Left colon (tissue), 2 donors: Measurements from ENCODE around the gene NCAM2. TPM values are rescaled to one million over a fixed set of nuclear protein-coding genes. Genes with fewer than 3 reads are reported as not detected.
A peak's percentile ranks its signal among the peaks of the same experiment; 100 is the strongest.

Experiments used
- ATAC-seq: fragments of 200-7000 bp; cut with Tn5 transposase; one replicate; pipeline ENCODE4 v1.9.1; 2020; ENCODE audit warnings: mild to moderate bottlenecking, moderate library complexity
- DNase-seq, 2 donors: peaks; one replicate each; pipeline ENCODE4 v3.0.0-alpha.2; 2020
- intact Hi-C, 2 donors: fragments of 100-400 bp; cut with DNase I in 1 of 2; cut with micrococcal nuclease in 1 of 2; formaldehyde crosslinking; loops; one replicate each; pipeline versions ENCODE4 v1.11.2 to v1.14.0; 2022; cut with DNase I, micrococcal nuclease
- long read RNA-seq: library from polyadenylated mRNA; unstranded; transcript quantifications from one replicate; pipeline ENCODE4 v2.0.0, GENCODE V29; 2021
- total RNA-seq, 2 donors: library from RNA; stranded (reverse); fragmentation: NEBNext Ultra II Directional; extraction: Animal tissue kit (Norgen Biotek cat#: 25700); gene quantifications; one replicate each; pipeline ENCODE4 v1.2.1, GENCODE V29; 2021
- donor health status: DM: no; HTN: no; CAD: no.
- donor health status: DM: yes; HTN: yes; CAD: no.

The NCAM2 gene
- total RNA-seq: 1 to 10 TPM; 2.3 to 3.5 TPM
- long read RNA-seq, full-length matches to known transcripts: 1 of 2 reads
- long read RNA-seq, partial matches to known transcripts: 0 of 2 reads
- long read RNA-seq, other reads (novel, unspliced or antisense): 1 of 2 reads

DNA sequence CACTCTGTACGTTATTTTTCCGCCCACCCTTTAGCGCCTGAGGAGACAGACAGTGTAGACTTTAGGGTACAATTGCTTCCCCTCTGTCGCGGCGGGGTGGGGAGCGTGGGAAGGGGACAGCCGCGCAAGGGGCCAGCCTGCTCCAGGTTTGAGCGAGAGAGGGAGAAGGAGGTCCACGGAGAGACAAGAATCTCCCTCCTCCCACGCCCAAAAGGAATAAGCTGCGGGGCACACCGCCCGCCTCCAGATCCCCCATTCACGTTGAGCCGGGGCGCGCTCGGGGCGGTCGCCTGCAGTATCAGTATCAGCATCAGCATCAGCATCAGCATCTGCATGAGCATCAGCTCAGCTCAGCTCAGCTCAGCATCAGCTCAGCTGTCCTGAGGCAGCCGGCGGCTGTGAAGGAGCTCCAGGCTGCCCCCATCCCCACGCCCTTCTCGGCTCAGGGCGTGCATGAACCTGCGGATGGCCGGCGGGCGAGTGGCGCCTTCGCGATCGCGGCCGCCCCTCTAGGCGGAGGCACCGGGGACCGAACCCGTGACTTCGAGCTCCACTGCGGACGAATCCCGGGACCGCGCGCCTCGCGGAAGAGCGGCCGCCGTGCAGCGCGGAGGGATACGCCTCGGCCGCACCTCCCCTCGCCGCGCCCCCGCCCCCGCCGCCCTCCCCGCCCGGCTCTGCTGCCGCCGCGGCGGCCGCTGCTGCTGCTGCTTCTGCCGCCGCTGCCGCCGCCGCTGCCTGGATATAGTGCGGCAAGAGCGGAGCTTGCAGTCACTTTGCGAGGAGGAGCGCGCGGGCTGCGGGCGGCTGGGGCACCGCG is at the start of gene NCAM2:
NCAM2 (plus strand) TSS at position 774 of the 820 bp plus-strand sequence.
- ATAC-seq (peak; percentile 88), DNase-seq (peak in 1 of 2 donors; percentile 71)
- intact Hi-C loops: no loop called here

- ATAC-seq (no peak), DNase-seq (no peak)
- intact Hi-C loops: no loop called here
Measured at GRCh38 chr21:20949884-20950283, 48.3 kb upstream of the NCAM2 start.

GRCh38 chr21:20965816-20966215 is 32.4 kb upstream of the NCAM2 start:
- DNase-seq: no peak
- intact Hi-C loops: no loop called here
- ATAC-seq: no peak

- intact Hi-C loops: no loop called here
- ATAC-seq (no peak), DNase-seq (no peak)
Measured at GRCh38 chr21:20968391-20968790, 29.8 kb upstream of the NCAM2 start.

DNA sequence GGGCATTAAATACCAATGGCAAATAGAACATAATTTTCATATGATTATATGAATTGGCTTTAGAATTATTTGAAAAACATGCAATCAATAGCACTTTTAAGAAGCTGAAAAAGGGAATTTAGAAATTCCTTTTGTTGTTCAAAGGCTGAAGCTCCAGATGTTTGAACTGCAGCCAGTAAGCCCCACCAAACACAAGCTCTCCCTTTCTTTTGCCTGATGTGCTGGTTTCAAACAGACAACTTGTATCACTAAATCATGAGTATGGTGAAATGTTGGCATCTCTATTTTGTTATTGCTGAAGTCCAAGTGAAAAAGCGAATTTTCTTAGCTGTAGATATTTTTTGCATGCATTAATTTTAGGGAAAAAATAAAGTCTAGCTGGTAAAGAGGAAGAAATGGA is 27.5 kb upstream of the NCAM2 start:
- intact Hi-C loops: no loop called here
- ATAC-seq (no peak), DNase-seq (no peak)

DNA sequence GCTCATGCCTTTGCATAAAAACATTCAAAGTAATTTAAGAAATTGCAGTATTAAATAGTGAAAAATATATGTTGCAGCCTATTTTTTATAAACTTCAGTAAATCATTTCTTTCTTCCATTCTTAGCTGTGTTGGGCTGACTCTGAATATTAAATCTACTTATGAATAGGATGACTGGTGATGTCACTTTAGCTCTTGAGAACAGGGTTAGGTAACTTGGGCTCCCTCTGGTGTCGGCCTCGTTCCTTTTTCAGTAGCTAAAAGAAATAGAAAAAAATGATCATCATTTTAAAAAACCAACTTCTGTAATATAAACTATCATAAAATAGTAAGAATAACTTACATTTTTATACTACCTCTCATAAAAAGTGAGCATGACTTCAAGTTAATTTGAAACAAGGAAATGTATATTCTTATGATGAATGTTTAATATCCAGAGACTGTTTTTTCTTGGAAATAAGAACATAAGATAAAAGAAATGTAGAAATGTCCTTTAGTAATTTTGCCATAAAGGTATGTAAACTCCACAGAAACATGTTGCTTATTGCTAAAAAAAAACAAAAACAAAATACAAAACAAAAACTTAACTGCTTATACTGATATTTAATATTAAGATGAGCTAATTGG is 26.8 kb upstream of the NCAM2 start:
- intact Hi-C loops: no loop called here
- DNase-seq (peak in 1 of 2 donors; percentile 45), ATAC-seq (no peak)

GRCh38 chr21:20994790-20995189 is 3.4 kb upstream of the NCAM2 start:
- intact Hi-C loops: no loop called here
- no peak for DNase-seq
- no peak for ATAC-seq

DNA sequence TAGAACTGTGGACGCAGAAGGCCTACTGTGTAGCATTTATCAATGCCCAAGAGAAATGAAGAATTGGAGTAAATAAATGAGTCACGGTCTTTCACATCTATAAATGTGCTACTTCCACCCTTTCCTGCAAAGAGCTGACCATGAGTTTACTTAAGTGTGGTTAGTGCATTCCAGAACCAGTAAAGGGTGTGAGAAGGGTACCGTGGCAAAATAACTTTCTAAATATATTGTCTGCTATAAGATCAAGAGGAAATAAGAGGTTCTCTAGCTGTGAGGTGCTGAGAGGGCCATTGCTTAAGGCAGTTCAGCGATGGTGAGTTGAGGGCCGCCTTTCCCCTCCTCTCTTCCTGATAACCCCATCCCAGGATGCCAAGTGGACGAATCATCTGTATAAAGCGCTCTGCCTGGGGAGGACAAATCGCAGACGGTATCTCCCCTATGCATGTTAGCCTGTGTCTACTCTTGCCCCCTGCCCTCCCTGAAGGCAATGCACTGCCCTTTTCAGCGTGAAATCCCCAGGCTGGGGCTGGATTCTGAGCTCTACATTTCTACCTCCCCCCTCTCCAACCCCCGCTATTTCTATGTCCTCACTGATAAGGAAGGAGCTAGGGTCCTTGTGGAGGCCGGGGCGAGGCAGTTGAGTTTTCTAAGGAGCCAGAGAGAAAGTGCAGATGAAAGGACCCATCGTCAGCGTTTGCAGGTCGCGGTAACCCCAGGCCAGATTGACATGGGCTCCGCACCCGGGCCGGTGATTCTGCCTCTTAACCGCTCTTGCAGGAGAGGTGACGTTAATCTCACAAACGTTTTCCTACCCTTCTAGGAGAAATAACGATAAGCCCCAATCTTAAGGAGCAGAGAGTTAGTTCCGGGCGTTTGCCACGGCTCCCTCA is 1.5 kb upstream of the NCAM2 start:
- no peak for ATAC-seq
- DNase-seq: no peak
- intact Hi-C loops: no loop called here

DNA sequence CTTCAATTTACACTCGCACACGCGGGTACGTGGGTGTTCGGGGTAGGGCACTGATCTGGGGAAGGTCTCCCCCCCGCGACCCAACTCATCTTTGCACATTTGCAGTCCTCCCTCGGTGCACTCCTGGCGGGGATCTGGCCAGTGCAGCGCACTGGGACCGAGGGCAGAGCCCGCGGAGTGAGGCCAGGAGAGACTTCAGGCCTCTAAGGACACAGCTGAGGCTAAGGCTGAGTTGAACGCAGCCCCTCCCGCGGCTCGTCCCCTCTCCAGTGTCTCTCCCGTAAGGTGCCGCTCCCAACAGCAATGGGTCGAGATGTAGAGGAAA is 936 bp upstream of the NCAM2 start:
- ATAC-seq (no peak), DNase-seq (no peak)
- intact Hi-C loops: no loop called here

DNA sequence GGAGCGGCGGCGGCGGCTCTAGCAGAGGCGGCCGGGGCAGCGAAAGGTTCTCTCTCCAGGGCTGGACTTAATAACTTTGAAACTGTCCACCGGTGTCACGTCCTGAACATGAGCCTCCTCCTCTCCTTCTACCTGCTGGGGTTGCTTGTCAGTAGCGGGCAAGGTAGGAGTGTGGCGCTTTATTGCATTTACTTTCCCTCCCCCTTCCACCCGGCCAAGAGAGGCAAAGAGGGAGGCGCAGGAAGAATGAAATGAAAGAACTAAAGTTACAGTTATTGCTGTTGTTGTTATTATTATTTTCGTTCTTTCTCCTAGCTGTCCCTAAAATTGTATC is 214 bp downstream of the NCAM2 start:
- intact Hi-C loops: no loop called here

DNA sequence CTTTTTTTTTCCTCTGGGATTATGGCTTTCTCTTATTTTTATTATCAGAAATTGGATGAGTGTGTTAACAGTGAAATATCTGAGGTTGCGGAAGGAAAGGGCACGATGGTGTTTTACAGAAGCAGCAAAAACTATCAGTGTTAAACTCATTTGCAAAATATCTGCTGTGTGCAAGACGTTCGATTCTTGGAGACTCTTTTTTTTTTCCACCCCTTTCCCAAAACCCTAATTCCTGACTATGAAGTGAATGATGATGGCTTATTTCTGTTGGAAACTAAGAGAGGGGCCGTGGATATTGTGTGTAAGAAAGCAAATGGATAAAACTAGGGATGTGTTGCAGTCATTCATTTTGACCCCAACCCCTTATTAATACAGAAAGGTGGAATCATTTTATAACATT is 677 bp downstream of the NCAM2 start:
- DNase-seq: no peak
- no peak for ATAC-seq
- intact Hi-C loops: no loop called here

More for the DNA sequence above, 214 bp downstream of the NCAM2 start:
- ATAC-seq: peak; percentile 74
- peak in 1 of 2 donors; percentile 33 for DNase-seq

- intact Hi-C loops: loop anchor here in 1 of 2 donors (10.0 kb wide), 1 partner anchor 1795 kb away; no protein-coding TSS in a partner anchor
- peak; percentile 57 for ATAC-seq
- DNase-seq: peak in 1 of 2 donors; percentile 32
Measured at GRCh38 chr21:20999659-21000058, 1.4 kb downstream of the NCAM2 start.

GRCh38 chr21:21000591-21001175 is 2.5 kb downstream of the NCAM2 start:
- ATAC-seq (no peak), DNase-seq (no peak)
- intact Hi-C loops: loop anchor here in 1 of 2 donors (10.0 kb wide), 1 partner anchor 1794 kb away; no protein-coding TSS in a partner anchor

DNA sequence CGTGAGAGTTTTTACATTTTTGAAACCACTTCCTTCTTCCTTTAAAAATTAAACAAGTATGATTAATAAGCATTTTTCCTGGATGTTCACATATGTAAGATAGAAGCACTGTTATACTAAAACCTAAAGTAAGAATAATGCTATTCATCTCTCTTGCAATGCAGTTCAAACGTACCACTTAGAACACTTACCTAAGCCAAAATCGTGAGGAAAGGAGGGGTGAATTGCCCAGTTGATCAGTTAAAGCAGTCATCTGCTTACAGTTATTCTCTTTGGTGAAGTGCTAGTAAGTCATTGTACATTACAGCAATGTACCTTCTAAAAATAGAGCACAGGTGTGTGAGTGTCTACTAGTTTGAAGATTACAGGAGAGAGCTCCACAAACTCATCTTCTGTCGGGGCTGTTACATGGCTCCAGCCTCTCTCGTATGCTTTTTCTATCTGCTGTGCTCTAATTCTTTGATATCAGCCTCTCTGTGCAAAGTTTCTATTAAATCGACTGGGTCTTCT is 3.4 kb downstream of the NCAM2 start:
- intact Hi-C loops: loop anchor here in 1 of 2 donors (10.0 kb wide), 1 partner anchor 1793 kb away; no protein-coding TSS in a partner anchor
- DNase-seq: no peak
- ATAC-seq: no peak

DNA sequence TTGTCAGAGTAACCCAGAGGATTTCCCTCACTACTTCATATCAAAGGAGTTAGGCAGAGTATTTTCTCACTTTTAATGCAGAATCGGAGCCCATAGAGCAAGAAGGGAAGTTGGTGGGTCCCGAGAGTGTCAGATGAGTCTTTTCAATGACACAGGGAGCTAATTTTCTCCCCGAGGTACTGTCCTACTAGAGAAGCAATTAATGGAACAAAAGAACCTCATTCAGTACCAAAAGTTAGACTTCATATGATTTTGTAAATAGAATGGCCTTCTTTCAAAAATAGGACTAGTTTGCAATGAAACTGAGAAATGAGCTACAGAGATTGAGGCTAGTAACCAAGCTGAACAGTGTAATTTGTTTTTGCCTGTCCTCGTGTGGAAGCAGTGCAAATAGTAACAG is 3.9 kb downstream of the NCAM2 start:
- DNase-seq (no peak), ATAC-seq (no peak)
- intact Hi-C loops: loop anchor here in 1 of 2 donors (10.0 kb wide), 1 partner anchor 1793 kb away; no protein-coding TSS in a partner anchor

- ATAC-seq (no peak), DNase-seq (no peak)
- intact Hi-C loops: loop anchor here in 1 of 2 donors (10.0 kb wide), 1 partner anchor 1791 kb away; no protein-coding TSS in a partner anchor
Measured at GRCh38 chr21:21003701-21004100, 5.5 kb downstream of the NCAM2 start.

DNA sequence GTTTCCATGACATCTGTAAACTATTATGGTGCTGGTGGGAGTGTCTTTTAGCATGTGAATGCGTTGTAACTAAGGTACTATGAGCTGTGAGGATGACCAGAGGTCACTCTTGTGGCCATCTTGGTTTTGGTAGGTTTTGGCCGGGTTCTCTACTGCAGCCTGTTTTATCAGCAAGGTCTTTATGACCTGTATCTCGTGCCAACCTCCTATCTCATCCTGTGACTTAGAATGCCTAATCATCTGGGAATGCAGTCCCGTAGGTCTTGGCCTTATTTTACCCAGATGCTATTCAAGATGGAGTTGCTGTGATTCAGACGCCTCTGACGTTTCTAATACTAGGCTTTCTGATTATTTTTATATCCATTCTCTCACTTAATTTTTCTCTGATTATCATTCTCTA is 9.4 kb downstream of the NCAM2 start:
- DNase-seq: no peak
- ATAC-seq: no peak
- intact Hi-C loops: loop anchor here in 1 of 2 donors (10.0 kb wide), 1 partner anchor 1787 kb away; no protein-coding TSS in a partner anchor

- intact Hi-C loops: no loop called here
- ATAC-seq (no peak), DNase-seq (no peak)
Measured at GRCh38 chr21:21010228-21010627, 12.0 kb downstream of the NCAM2 start.
